22Rv1 (cell line): ENCODE results near the gene OR5D18.

Experiments
- ZFX ChIP-seq: fragments of 450-650 bp; IDR thresholded peaks from 2 replicates; pipeline ENCODE4 v1.6.1; 2017; ENCODE audit warnings: antibody characterized with exemption, borderline replicate concordance
- TF ChIP-seq, protein P1 (sequence below): fragments of 450-650 bp; IDR thresholded peaks from 2 replicates; pipeline ENCODE4 v1.5.1; 2017; ENCODE audit warnings: mild to moderate bottlenecking

DNA sequence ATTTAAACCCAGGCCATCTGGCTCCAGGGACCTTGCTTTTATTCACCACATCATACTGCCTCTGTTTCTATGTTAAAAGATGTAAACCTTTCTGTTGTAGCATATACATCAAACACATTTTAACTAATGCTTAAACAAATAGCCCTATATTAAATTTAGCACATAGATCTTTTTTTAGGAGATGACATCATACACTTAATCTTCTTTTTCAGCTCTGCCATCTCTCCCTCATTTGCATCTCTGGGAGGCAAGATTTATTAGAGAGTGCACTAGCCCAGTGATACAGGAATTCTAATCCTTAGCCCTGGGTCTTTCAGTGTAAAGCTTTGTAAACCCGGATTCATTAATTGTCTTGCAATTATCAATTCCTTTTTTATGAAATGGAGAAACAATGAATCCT is 32.7 kb downstream of the OR5D18 start:
- TF ChIP-seq, protein P1, sequence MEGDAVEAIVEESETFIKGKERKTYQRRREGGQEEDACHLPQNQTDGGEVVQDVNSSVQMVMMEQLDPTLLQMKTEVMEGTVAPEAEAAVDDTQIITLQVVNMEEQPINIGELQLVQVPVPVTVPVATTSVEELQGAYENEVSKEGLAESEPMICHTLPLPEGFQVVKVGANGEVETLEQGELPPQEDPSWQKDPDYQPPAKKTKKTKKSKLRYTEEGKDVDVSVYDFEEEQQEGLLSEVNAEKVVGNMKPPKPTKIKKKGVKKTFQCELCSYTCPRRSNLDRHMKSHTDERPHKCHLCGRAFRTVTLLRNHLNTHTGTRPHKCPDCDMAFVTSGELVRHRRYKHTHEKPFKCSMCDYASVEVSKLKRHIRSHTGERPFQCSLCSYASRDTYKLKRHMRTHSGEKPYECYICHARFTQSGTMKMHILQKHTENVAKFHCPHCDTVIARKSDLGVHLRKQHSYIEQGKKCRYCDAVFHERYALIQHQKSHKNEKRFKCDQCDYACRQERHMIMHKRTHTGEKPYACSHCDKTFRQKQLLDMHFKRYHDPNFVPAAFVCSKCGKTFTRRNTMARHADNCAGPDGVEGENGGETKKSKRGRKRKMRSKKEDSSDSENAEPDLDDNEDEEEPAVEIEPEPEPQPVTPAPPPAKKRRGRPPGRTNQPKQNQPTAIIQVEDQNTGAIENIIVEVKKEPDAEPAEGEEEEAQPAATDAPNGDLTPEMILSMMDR = no peak
- no peak for TF ChIP-seq ZFX
